ENCODE results near the gene MED15. TPM values are rescaled to one million over a fixed set of nuclear protein-coding genes. Genes with fewer than 3 reads are reported as not detected.

The MED15 gene
- total and polyA plus RNA-seq, 12 donors: 22.5 to 203 (median 82.2) TPM

- Histone ChIP-seq H3K27me3 (no peaks in the 10 kb centered on the region), H3K27ac (peak overlapping the region in 2 of 5 donors; percentile 9 to 44), H3K9me3 (replicated peaks in 1 of 3) (no peaks in the 10 kb centered on the region), H3K4me1 (replicated peaks in 1 of 2) (peaks cover 10 to 35% of the 10 kb centered on the region in 2 donors), H3K4me3 (no peak overlapping the region), H3K36me3 (replicated peaks in 1 of 2) (peaks cover 0 to 87% of the 10 kb centered on the region in 2 donors)
- peak in 2 of 7 donors; percentile 4 to 8 for DNase-seq
- no peak for TF ChIP-seq POLR2A (IDR thresholded peaks at IDR 0.05)
- no peak for TF ChIP-seq CTCF (IDR thresholded peaks at IDR 0.05)
- intact Hi-C loops (cut with DNase I): no loop called here
- WGBS, 4 donors: 82 to 91% (median 86%) methylated on average over 15 to 29 of the region's 29 CpGs
Observed at GRCh38 chr22:20573833-20574615, 66.6 kb downstream of the MED15 start.

- Histone ChIP-seq H3K27me3 (no peaks in the 10 kb centered on the region), H3K36me3 (replicated peaks in 1 of 2) (peaks cover 0 to 91% of the 10 kb centered on the region in 2 donors), H3K4me1 (replicated peaks in 1 of 2) (peaks cover 5 to 26% of the 10 kb centered on the region in 2 donors), H3K9me3 (replicated peaks in 1 of 3) (no peaks in the 10 kb centered on the region), H3K27ac (peak overlapping the region in 1 of 5 donors; percentile 9), H3K4me3 (no peak overlapping the region)
- 95 to 98% (median 96%) methylated on average over 18 of the region's 18 CpGs for WGBS, 4 donors
- intact Hi-C loops (cut with DNase I): no loop called here
- peak in 2 of 7 donors; percentile 12 to 13 for DNase-seq
- TF ChIP-seq CTCF (IDR thresholded peaks at IDR 0.05) (no peak), POLR2A (IDR thresholded peaks at IDR 0.05) (no peak)
Observed at GRCh38 chr22:20574920-20575353, 67.5 kb downstream of the MED15 start.

- DNase-seq: peak in 1 of 7 donors; percentile 49
- Histone ChIP-seq H3K27ac (no peak overlapping the region), H3K4me3 (no peak overlapping the region), H3K9me3 (replicated peaks in 1 of 3) (no peaks in the 10 kb centered on the region), H3K36me3 (replicated peaks in 1 of 2) (peaks cover 0 to 94% of the 10 kb centered on the region in 2 donors), H3K27me3 (no peaks in the 10 kb centered on the region), H3K4me1 (replicated peaks in 1 of 2) (peaks cover 0 to 16% of the 10 kb centered on the region in 2 donors)
- WGBS, 4 donors: 81 to 90% (median 87%) methylated on average over 6 of the region's 6 CpGs
- intact Hi-C loops (cut with DNase I): no loop called here
- TF ChIP-seq POLR2A (IDR thresholded peaks at IDR 0.05) (no peak), CTCF (IDR thresholded peaks at IDR 0.05) (no peak)
Observed at GRCh38 chr22:20575724-20576444, 68.5 kb downstream of the MED15 start.

- Histone ChIP-seq H3K4me3 (no peak overlapping the region), H3K36me3 (replicated peaks in 1 of 2) (peaks cover 0 to 89% of the 10 kb centered on the region in 2 donors), H3K4me1 (replicated peaks in 1 of 2) (peaks cover 0 to 16% of the 10 kb centered on the region in 2 donors), H3K9me3 (replicated peaks in 1 of 3) (no peaks in the 10 kb centered on the region), H3K27ac (peak overlapping the region in 1 of 5 donors; percentile 23), H3K27me3 (no peaks in the 10 kb centered on the region)
- WGBS, 4 donors: 66 to 82% (median 71%) methylated on average over 3 of the region's 3 CpGs
- peak in 2 of 7 donors; percentile 31 to 49 for DNase-seq
- TF ChIP-seq POLR2A (IDR thresholded peaks at IDR 0.05): no peak
- no peak for TF ChIP-seq CTCF (IDR thresholded peaks at IDR 0.05)
- intact Hi-C loops (cut with DNase I): no loop called here
Observed at GRCh38 chr22:20576445-20576816, 69.0 kb downstream of the MED15 start.
